AML-193 (cell line): Measurements from ENCODE around the gene OR10P1.
"Not testable (repeated sequence)": the region's sequence is repeated elsewhere in the genome, so short reads cannot be mapped to it uniquely, and the experiment has no call there.

Experiments
- DNase-seq, 2 experiments: peaks; one replicate each; lab custom pipeline; 2025; lab: John Stamatoyannopoulos, UW

The OR10P1 gene

GRCh38 chr12:55636853-55637252, at the start of gene OR10P1:
Gene OR10P1 (plus strand): TSS chr12:55636892. CDS start chr12:55636892, 0 bp downstream.
- DNase-seq, result no peak

GRCh38 chr12:55590152-55590551, 46.5 kb upstream of the OR10P1 start:
- DNase-seq, result not testable (repeated sequence)

DNA sequence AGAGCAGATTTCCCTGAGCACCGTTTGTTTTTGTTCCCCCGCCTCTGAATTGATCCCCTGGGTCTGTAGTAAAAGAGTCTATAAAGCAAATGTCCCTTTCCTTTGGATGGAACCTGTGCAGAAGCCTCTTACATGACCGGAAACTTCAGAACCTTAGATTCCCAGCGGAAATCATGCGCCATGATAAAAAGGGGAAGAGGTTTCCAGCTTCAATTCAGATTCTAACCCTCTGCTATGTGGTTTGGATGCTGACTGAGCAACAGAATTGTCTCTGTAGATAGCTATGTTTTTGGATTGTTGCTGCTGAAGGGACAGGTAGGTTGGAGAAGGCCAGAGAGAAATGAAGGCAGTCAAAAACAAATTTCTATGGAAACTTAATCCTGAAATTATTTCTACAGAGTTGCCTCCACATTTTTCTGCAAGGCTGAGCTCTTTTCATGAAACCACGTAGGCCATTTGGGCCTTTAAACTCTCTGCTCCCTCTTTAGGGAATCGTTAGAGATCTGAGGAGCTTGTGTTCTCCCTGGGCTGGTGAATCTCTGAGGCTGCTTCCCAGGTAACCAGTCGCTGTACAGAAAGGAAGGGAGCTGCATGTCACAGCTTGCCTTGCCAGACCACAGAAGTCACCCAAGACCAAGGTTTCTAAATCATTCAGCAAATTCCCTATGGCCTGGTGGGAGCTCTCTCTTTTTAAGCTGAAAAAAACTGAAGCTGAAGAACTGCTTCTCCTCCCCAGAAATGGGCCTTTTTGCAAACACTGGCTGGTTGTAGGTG, 28.7 kb upstream of the OR10P1 start:
- no peak for DNase-seq

DNA sequence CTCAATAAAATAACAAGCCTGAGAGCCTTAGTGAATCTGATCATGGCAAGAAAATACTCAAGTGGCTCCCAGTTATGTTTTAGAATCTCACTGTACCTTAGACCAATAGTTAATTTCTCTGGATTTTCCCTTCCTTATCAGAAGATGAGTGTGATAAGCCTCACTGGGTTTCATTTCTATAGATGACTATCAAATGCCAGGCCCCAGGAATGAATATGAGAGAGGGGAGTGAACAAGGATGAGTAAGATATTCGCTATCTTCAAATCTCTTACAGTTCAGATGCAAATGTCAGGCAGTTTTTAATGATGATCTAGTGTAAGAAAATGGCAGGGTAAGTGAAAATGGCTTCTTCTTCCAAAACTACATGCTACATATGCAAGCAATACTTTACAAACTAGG, 26.1 kb upstream of the OR10P1 start:
- no peak for DNase-seq

DNA sequence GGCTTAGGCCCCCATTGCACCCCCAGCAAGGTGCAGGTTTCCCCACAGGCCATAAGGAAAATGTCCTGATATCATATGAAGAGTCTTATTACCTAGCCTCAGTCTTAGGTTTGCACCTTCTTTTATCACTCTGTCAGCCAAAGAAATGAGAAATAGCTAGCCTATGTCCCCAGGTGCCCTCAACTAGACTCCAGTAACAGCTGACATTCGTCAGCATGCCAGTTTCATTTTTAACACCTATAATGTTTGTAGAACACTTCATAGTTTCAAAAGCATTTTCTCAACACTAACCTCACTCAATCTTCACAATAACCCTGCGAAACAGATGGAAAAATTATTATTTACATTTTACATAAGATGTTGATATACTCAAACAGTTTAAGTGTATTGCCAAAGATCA, 24.0 kb upstream of the OR10P1 start:
- no peak for DNase-seq

DNA sequence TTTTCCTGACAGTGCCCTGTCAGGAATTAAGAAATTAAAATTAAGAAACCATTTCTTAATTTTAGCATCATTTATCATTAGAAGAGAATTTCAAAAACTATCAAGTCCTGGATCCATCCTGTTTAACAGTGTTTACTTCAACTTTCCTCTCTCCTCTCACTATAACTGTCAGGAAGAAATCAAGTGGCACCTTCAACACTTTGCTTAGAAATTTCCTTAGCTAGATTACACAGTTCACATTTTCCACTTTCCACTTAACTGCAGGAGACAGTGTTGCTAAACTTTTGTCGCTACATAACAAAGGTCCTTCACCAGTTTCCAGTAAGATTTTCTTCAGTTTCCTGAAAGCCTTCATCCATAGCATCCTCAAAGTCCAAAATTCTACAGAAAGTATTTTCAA, 21.9 kb upstream of the OR10P1 start:
- no peak for DNase-seq

DNA sequence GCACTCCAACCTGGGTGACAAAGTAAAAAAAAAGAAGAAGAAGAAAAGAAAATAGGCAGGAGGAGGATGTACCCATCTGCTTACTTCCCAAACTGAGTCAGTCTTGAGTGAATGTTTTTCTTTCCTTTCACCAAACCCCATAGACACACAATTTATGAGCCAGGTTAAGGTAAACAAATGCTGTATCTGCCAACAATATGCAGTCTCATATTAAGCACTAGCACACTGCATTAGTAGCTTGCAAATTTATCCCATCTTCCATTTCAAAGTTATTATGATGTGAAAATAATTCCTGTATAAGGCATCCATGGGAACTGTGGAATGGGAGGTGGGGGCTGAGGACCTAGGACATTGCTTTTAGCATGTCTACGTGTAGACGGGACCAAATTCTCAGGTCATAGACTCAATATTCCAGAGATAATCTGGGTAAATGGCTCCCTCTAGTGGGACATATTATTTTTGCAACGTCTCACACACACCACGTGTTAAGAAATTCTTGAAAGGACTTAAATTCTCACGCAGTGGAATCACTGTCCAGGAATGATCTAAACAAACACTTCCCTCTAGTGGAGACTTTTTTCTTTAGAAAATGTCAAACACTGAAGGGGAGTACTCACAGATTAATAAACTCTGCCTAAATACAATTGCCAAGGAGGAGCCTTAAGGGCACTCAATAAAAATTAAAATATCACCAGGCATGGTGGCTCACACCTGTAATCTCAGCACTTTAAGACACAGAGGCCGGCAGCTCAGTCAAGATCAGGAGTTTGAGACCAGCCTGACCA, 17.1 kb upstream of the OR10P1 start:
- peak; percentile 85 to 92 for DNase-seq

GRCh38 chr12:55624056-55624455, 12.6 kb upstream of the OR10P1 start:
- DNase-seq, result no peak

- DNase-seq, result no peak
Measured at GRCh38 chr12:55626154-55626553, 10.5 kb upstream of the OR10P1 start.

GRCh38 chr12:55629058-55629841, 7.4 kb upstream of the OR10P1 start:
- DNase-seq, result peak; percentile 23 to 42

DNA sequence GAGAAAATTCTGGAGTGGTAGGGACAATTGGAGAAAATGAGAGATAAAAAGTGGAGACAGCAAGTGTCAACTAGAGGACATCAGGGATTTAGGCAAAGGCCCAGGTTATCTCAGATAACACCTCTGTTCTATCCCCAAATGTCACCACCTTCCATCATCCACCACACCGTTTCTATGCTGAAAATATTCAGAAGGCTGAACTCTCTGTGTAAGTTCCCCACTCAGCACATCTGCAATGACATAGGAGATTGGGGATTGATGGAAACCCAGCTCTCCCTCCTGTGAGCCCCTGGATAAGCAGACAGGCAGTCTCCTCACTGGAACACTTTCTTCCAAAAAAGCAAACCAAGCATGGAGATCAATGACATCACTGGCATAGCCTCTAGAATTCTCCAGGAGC, 5.6 kb upstream of the OR10P1 start:
- no peak for DNase-seq

DNA sequence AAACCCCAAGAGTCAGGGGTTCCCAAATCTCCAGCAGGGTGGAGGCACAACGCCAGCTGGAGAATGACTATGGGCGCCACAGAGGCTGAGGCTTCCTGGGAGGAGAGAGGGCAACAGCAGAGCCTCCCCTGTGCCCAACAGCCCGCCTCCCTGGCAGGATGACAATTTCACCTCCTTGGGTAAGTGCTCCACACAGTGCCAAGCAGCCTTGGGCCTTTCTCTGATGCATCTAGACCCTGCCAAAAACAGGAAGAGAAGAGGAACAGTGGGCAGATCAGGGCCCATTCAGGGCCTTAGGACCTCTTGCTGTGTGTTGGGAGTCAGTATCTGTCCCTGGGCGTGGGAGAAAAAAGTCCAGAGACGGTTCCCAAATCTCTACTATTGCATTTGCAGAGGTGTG, 5.0 kb upstream of the OR10P1 start:
- no peak for DNase-seq

- DNase-seq, result no peak
Measured at GRCh38 chr12:55633151-55633550, 3.5 kb upstream of the OR10P1 start.

DNA sequence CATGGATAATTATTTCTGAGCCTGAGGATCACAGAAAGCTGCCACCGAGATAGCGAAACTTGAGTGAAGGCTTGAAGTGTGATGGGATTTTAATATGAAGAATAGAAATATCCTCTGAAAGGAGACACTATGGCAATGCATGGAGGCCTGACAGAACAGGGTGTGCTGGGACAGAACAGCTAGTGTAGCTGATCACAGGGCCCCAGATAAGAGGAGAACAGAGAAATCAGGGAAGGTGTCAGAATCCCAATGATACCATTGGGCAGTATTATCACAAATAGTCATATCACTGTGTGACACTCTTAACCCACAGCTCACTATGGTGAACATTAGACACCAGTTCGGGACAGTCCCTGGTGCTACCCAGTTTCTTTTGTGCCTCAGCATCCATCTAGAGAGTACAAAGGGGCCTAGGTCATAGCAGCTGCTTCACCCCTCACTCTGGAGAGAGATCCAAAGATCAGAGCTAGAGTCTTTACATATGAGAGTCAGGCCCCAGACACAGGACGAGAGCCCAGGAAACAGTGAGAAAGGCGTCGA, 506 bp upstream of the OR10P1 start:
- DNase-seq, result no peak

DNA sequence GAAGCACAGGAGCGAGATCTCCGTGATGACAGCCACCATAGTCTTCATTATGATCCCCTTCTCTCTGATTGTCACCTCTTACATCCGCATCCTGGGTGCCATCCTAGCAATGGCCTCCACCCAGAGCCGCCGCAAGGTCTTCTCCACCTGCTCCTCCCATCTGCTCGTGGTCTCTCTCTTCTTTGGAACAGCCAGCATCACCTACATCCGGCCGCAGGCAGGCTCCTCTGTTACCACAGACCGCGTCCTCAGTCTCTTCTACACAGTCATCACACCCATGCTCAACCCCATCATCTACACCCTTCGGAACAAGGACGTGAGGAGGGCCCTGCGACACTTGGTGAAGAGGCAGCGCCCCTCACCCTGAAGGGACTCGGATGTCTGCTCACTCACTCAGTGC, 775 bp downstream of the OR10P1 start:
- no peak for DNase-seq

DNA sequence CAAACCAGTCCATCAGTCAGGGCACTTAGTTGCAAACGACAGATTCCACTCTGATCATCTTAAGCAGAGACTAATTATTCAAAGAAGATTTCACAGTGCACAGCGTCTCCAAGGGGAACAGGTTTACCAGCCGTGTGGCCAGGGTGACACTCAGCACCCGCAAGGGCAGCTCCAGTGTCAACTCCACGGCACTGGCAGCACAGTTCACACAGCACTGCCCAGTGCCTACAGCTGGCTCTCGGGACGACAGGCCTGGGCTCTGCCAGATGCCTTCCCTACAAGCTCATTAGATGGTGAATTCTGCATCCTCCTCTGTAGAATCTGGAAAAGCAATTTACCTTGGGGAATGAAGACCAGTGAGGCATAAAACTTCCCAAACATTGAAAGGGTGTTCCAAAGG, 4.9 kb downstream of the OR10P1 start:
- DNase-seq, result no peak

GRCh38 chr12:55642267-55642666, 5.6 kb downstream of the OR10P1 start:
- DNase-seq, result peak; percentile 98

DNA sequence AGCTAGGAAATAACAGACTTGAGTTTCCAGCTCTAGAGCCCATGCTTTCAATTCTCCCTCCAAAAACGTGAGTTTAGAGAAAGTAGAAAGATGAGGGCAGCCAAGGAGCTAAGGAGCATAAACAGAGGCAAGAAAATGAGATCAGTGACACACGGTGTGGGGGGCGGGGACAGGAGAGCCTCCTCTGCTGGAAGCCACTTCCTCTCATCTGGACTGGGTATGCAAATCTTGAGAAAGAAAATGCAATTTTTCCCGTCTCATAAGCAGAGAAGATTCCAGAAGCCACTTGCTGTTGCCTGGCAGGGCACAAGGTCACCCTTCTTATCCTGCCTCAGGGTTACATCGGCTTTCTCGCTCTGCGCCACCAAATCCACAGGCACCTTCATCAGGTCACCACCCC, 6.0 kb downstream of the OR10P1 start:
- DNase-seq, result peak in 1 of 2 experiments; percentile 22

DNA sequence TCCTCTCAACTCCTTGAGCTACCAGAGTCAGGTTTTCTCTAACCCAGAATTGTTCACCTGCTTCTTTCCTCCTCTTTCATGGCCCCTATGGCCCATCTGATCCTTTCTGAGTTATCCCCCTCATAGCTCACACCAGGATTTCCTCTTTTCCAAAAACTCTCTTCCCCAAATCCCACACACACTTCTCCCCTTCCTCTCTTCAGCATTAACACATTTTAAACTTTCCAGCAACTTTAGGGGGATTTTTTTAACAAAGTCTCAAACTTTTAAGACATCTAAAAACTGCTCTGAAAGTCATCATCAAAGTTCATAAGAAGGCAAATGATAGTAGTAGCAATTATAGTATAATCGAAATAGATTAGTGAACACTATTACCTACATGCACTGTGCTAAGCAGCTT, 7.9 kb downstream of the OR10P1 start:
- no peak for DNase-seq

GRCh38 chr12:55647027-55647426, 10.3 kb downstream of the OR10P1 start:
- no peak for DNase-seq

GRCh38 chr12:55650620-55651298, 14.1 kb downstream of the OR10P1 start:
- DNase-seq, result not testable (repeated sequence)

DNA sequence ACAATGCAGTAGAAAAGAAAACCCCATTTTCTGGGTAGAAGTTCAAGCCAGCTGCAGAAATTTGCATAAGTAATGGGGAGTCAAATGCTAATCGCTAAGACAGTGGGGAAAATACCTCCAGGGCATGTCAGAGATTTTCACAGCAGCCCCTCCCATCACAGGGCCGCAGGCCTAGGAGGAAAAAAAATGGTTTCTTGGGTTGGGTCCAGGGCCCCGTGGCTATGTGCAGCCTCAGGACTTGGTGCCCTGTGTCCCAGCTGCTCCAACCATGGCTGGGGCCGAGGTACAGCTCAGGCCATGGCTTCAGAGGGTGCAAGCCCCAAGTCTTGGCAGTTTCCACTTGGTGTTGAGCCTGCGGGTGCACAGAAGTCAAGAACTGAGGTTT, 14.6 kb downstream of the OR10P1 start:
- no peak for DNase-seq
